Fibroblast of skin of abdomen (primary cell): ENCODE data around the gene NEK6.

ENCODE experiments used
- DNase-seq: peaks from one replicate; pipeline ENCODE4 v3.0.0-alpha.2; 2013

Gene NEK6

DNA sequence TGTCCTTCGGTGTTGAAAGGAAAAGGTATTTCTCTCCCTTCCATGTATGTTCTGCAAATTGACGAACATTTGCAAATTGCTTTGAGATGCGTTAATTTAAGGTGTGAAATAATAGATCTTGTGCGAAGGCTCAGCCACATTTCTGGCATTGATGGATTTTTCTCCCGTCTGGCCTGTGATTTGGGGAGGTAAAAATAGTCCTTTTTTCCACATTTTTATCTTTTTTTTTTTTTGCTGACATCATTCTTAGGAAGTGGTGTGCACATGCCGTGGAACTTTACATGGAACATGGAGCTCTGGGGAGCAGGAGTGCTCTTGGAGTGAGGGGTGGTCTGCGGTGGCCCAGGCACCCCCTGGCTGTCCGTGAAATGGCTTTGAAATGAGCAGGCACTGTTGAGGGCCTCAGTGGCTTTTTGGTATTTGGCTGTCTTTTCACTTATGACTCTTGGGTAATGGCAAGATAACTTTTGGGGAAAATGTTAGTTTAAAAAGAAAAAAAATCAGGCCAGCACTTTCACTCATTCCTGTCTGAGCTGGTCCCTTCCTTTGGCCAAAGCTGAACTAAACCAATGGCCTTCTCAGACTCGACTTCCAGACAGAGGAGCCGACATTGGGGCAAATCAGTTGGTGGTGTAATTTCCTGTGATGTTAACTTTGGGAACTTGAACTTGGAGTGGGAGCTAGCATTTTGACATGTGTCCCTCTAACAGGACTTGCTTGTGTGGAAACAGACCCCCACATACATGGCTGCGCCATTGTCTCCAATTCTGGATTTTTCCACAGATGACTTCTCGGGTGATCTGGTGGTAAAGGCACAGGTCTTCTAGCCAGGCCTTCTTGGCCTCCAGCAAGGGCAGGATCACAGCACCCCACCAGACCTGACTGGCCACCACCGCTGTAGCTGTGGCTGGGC, 4.2 kb downstream of the NEK6 start:
- peak; percentile 54 for DNase-seq

DNA sequence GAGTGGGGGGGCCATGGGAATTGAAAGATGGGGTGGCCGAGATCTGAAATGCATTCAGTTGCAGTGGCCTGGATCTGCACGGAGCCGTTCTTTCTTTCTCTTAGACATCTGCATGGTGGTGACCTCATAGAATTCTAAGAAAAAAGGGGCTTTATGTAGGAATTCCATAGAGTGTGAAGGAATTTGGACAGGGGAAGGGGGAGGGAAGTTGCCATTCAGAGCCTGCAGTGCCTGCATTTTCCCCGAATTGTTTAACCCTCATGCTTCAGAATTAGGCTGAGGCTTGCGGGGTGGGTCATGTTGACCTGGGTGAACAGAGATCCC, 4.9 kb downstream of the NEK6 start:
- peak; percentile 84 for DNase-seq

DNA sequence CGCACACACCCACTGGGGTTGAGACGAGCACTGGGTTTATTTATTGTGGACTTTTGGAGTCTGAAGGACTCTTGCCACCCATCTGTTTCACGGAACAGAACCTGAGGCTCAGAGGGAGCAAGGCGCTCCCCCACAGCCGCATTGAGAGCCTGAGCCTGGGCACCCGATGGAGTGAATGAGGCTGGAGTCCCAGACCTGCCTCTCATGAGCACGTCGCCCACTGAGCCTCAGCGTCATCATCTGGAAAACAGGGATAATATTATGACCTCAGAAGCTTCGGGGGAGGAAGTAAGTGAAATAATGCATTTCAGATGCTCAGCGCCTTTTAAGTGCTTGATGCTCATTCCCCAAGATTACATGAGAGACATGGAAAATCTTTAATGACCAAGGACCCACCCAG, 5.5 kb downstream of the NEK6 start:
- no peak for DNase-seq

DNA sequence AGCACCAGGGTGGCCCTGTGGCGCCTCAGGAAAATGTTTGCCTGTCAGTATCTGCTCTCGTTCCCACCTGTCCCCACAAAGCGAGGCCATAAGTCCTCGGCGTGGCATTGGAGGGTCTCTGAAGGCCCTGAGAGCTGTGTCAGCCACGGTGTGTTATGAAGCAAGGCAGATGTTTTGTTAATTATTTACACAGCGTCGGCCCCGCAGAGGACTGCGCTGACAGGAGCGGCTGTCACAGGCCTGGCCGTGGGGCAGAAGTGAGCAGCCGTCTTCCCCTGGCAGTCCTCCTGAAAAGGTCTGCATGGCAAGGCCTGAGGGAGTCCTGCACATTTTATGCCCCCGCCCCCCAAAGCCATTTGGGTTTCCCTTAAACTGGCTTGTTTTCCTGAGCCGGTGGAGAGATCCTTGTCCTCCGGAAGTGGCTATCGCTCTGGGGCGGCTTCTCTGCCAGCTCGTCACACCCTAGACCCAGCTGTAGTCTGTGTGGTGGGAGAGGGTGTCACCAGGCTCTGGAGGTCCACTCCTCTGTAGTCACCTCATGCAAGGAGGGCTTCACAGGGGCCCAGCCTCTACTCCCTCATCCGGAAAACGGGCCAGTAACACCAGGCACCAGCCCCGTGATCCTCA, 6.2 kb downstream of the NEK6 start:
- DNase-seq = no peak

DNA sequence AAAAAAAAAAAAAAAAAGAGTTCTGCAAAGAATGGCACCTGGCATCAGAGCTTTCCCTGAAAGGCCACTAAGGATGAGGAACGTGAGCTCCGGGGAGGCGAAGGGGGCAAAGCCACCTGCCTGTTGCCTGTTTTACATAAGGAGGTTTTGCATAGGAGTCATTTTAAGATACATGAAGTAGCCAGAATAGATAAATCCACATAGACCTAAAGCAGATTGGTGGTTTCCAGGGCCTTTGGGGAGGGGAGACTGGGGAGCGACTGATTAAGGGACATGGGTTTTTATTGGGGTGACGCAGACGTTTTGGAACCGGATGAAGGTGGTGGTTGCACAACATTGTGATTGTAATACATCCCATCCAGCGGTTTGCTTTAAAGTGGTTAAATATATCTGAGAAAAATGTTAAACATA, 7.1 kb downstream of the NEK6 start:
- no peak for DNase-seq

DNA sequence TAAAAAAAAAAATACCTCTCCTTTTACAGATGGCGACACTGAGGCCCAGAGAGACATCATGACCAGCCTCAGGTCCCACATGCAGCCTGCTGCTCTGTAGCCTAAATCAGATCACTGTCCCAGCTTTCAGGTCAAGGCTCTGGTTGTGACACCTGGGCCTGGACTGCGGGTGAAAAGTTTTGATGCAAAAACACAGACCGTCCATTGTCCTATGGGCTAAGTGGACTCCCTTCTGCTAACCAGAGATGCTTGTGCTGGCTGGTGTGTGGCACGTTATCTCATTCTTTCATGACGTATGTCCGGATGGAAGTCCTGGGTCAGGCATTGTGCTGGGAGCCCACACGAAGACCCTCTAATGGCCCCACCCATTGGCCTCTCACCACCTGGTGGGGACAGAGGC, 7.8 kb downstream of the NEK6 start:
- DNase-seq = no peak

DNA sequence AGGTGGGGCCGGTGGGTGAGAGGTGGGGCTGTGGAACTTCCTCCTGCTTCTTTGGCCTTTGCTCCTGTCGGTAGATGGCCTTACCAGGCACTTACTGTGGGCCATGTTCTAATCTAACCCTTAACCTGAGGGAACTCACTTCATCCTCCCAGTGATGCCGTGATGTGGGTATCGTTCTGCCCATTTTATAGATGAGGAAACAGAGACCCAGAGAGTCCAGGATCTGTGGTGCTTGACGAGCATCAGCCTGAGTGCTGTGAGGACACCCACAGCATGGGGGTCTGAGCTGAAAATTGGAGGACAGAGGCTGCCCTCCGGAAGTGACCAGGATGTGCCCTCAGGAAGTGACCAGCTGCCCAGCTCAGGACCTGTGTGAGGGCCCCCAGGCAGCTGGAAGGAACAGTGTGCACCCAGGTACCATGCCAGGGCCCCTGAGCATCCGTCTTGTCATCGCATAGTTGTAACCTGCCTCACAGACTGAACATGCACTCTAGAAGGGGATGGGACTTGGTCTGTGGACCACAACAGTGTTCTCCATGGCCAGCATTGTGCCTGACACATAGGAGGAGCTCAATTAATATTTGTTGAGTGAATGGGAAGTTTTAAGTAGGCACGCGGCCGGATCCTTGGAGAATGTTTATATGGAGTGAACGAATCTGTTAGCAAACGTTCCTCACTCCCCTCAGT, 8.5 kb downstream of the NEK6 start:
- DNase-seq = peak; percentile 39

DNA sequence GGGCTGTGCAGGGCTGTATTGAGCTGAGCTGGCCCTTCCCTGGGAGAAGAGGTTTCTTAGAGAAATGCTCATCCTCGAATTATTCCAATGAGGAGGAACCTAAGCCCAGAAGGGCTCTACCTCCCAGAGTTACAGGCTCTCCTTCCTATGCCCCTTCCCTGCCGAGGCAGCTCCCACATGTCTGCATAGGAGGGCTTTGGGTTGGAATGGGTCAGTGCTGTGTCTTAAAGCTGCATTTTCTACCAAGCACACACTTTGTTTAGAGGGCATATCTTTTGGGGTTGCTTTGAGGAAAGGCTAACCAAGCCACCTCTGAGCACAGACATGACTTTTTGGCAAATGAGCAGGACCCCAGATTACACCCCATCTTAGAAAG, 9.1 kb downstream of the NEK6 start:
- no peak for DNase-seq

DNA sequence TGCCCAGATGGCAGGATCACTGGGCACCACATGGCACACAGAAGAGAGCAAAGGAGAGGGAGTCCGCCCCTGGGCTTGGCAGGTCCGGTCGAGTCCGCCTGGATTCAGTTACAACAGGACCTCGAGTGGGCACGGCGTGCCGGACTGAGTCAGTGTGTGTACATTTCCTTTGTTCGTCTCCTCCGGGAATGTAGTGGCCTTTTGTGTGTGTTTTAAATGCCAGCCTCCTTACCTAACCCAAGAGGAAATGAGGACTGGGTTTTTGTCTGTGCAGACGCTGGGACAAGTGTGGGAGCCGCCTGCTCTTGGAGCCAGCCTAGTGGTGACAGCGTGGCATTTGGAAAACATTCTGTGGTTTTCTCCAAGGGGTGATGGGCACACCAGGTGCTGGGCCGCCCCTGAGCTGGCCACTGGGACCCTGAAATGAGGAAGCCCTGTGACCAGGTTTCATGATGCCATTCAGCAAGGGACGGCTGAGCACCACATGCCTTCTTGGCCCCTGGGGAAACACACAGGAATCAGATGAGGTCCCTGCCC, 9.6 kb downstream of the NEK6 start:
- peak; percentile 68 for DNase-seq

DNA sequence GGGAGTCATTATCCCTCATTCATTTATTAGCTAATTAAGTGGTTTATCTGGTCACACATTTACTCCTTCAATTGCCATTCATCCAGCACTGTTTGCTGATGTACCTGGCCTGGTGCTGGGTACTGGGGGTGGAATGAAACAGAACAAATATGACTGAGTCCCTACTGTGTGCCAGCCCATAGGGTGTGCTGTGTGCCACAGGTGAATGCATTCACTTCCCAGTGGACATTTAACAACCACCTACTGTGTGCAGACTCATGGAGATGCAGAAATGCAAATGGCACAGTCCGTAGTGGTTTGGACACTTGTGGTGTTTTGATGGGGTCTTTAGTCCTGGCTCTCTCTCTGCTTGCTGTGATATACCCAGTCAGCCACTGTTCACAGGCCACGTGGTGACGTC, 10.5 kb downstream of the NEK6 start:
- DNase-seq = no peak

DNA sequence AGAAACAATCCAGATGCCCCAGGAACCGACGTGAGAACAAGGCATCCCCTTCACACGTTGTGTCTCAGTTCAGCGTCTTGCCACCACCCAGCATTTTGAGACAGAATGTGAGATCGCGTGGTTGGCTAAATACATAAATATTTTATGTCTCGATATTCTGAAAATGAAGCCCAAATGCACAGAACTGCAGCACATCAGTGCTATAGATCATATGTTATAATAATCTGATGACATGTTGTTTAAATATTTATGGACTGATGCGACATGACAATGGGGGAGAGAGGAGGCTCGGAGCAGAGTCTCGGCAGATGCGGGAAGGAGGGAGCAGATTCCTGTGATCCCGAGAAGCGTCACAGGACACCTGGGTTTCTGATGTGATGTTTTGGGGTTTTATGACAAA, 10.9 kb downstream of the NEK6 start:
- peak; percentile 60 for DNase-seq

DNA sequence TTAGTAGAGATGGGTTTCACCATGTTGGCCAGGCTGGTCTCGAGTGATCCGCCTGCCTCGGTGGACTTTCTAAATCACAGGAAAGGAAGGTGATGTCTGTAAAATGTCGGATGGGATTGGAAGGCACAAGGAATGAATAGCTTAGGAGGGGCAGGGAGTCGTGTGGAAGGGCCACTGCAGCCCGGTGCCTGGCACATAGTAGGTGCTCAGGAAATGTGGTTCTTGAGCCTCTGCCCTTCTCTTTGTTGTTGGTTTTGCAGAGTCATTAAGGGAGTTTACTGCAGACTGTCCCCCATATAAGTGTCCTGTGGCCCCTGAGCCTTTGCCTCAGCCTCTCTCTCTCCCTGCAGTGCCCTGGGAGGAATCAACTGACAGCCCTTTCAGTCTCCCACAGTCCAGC, 11.8 kb downstream of the NEK6 start:
- DNase-seq = no peak

DNA sequence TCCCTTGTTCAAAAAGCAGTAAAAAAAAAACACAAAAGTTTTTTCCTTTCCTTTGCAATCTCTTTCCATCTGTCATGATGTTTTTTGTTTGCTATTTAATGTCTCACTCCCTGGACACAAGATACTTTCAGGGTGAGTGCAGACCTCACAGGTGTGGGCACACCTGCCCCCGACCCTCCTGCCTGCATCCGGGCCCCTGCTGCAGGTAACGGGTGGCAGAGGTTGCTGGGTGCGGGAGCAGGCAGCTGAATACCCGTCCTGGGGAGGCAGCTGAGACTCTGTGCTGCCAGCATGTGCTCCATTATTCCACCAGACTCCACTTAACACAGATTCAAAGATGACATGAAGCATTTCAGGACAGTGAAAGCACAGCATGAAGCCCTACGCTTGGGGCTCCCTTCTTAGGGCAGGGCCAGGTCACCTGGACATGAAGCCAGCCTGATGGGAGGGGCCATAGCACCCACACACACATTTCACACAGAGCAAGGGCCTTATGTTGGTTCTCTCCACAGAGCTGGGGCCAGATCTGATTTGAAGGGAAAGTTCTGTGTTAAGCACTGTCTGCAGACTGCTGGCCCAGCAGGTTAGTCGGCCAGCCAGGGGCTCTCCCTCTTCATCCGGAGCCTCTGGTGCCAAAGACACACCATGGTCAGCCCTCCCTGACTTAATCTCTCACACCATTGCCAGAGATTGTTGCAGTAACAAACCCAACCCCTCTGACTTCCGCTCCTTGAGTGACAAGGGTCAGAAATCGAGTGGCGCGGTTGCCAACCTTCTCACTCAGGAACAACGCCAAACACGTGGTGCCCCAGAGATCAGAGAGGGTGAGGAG, 13.0 kb downstream of the NEK6 start:
- DNase-seq = no peak

DNA sequence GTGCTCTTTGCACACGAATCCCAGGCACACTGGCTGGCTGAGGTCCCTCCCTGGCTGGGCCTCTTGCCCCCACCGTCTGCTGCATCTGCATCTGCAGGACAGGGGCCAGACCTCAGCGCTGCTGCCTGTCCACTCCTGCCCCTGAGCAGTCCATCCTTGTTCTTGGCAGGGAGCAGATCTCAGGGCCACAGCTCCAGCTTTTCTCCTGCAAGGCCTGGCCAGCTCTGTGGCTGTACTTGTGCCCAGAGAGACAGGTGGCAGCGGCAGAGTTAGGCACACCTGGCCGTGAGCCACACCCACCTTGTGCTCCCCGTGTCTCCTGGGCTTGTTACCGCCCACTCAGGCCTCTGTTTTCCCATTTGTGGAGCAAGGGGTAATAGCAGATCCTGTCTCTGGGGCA, 13.9 kb downstream of the NEK6 start:
- no peak for DNase-seq

DNA sequence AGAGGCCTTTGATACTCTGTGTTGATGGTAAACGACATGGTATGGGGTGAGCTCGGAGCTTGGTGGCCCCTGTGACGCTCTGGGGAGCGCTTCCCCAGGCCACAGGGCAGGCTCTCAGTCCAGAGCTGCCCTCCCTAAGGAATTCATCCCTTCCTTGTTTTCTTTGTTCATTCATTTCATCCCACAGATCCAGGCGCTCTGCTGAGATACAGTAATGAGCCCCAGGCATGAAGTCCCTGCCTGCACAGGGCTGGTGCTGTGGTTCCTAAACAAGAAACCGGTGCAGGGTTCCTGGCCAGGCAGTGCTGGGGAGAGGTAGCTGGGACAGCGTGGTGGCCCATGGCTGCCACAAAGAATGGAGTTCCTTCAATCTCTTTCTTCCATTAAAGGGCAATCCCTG, 14.4 kb downstream of the NEK6 start:
- no peak for DNase-seq

DNA sequence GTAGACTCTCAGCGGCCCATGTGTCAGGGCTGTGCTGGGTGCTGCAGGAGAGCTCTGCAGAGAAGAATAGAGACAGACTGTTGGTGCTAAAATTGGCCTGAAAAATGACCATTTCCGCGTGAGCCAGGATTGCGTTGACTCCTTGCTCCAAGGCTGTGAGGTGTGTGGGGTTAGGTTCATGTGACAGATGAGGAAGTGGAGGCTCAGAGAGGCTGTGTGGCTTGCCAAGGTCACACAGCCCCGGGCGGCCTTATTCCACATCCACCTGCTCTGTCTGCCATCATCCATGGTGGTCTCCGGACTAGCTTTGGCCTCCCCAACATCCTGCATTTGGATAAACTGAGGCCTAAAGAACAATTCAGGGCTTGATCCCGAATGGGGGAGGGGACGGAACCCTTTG, 15.2 kb downstream of the NEK6 start:
- DNase-seq = no peak

DNA sequence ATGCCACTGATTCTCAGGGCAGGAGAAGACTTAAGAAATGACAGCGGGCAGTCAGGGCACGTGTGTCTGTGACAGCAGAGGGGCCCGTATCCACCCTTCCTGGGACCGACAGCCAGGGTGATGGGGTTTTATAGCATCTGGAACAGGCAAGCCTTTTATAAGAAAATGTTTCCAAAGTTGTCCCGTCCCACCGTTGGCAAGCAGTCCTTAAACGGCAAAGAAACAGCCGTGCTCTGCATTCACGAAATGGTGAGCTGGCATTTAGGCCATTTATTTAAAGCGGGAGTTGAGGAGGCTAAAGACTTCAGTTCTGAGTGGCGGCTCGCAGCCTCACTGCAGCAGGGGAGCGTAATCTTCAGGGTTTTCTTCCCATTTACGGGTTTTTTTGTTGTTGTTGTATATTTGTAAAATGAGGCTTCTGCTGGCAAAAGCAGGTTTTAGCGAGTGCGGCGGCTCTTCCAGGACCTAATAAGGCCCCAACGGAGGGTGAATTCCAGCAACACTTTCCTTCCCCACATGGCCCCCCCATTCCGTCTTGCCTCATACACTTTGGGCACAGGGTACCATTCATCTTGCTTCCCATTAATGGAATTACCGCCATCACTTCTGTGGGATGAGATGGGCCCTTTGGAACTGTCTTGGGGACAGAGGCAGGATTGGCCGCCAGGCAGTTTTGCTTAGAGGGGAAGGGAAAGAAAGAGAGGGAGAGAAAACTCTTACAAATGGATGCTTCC, 15.8 kb downstream of the NEK6 start:
- no peak for DNase-seq

DNA sequence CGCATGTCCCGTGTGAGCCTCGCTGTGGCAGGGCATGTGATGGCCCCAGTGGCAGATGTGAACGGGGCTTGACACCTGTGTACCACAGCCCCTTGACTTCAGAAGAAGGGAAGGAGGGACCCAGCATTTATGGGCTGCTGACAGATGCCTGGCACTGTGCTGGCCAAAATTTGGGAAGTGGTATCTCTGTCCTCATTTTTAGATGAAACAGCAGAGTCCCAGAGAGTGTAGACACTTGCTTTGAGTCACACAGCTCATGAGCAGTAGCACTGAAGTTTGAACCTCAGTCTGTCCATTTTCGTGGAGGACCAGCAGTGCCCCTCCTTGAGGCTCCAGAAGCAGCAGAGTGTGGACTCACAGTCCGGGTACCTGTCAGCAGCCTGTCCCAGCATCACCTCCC, 16.5 kb downstream of the NEK6 start:
- DNase-seq = no peak

DNA sequence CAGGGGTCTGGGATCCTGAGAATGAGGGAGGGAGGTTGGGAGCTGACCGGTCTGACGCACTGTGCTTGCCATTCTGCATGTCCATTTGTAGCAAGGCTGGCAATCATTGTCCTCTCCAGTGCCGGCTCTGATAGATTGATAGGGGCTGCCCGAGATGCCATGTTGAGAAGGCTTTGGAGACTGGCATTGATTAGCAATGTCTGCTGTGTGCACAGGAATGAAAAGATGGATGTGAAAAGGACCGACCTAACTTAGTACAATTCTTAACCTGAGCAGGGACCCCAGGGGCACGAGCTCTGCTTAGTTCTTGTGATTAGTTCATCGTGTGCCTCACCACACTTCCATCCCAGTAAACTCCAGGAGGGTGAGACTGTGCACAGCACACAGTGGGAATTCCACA, 17.0 kb downstream of the NEK6 start:
- no peak for DNase-seq

DNA sequence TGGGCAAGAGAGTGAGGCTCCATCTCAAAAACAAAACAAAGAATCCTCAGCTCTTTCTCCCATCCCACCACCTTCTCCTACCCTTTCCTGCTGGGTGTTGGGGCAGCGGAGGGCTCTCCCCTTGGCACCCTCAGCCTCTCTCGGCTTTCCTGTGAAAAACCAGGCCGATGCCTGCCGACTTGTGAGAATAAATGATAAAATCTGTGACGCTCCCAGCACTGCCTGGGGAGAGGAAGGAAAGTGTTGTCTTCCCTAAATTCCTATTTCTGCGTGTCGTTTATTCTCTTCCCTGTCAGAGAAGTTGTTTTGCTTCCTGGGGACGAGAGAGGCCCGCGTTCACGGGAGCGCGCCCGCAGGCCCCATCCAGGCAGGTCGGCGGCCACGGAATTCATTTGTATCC, 19.7 kb downstream of the NEK6 start:
- DNase-seq = no peak

DNA sequence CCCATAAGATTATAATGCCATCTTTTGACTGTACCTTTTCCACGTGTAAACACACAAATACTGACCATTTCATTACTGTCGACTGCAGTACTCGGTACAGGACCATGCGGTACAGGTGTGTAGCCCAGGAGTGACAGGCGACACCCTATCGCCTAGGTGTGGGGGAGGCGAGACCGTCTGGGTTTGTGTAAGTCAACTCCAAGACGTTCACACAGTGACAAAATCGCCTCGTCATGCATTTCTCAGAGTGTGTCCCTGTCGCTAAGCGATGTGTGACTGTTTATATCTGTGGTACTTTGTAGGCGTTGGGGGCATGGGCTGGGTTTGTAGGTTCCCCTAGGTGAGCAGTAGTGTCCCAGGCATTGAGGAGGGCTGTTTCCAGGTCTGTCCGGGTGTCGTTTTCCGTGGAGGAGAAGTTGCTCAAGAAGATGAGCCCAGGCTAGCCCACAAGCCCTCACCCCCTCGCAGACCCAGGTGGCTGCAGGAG, 20.3 kb downstream of the NEK6 start:
- DNase-seq = no peak
